ENCODE measurements around the gene ZNF236. TPM values are rescaled to one million over a fixed set of nuclear protein-coding genes. Genes with fewer than 3 reads are reported as not detected.

Gene ZNF236
- polyA plus RNA-seq, 3 donors = 1.7 to 6.5 (median 2.4) TPM

- DNase-seq = no peak
- Histone ChIP-seq H3K36me3 (replicated peaks in 1 of 2; ENCODE audit: control insufficient read depth in 1 of 2, insufficient read depth in 2 of 2, low read length in 2 of 2) (no peaks in the 10 kb centered on the region), H3K9me3 (replicated peaks in 1 of 2; ENCODE audit: control insufficient read depth in 1 of 2, insufficient read depth in 1 of 2, low read length in 2 of 2) (no peaks in the 10 kb centered on the region), H4K20me1 (ENCODE audit: insufficient read depth, low read length) (no peaks in the 10 kb centered on the region), H3K4me2 (replicated peaks; ENCODE audit: extremely low read depth, low read length, poor library complexity, severe bottlenecking) (no peak overlapping the region), H3K9ac (ENCODE audit: insufficient read depth, low read length, poor library complexity, severe bottlenecking) (no peak overlapping the region), H3K4me3 (replicated peaks in 1 of 3; ENCODE audit: low read depth in 2 of 3, low read length in 3 of 3) (no peak overlapping the region), H3K79me2 (ENCODE audit: insufficient read depth, low read length) (peaks cover 9% of the 10 kb centered on the region), H3K27ac (ENCODE audit: low read depth in 1 of 2, low read length in 2 of 2) (no peak overlapping the region), H2AFZ (ENCODE audit: insufficient read depth, low read depth, low read length, poor library complexity, severe bottlenecking) (no peak overlapping the region), H3K4me1 (ENCODE audit: control insufficient read depth in 1 of 2, insufficient read depth in 2 of 2, low read length in 2 of 2) (peaks cover 31 to 37% of the 10 kb centered on the region in 2 donors), H3K27me3 (ENCODE audit: control insufficient read depth in 2 of 2, insufficient read depth in 2 of 2, low read length in 2 of 2) (no peaks in the 10 kb centered on the region)
- H3K27me3 Mint-ChIP-seq (ENCODE audit: low read depth in 3 of 3) = no peaks in the 10 kb centered on the region
- H3K4me3 Mint-ChIP-seq = no peak overlapping the region
- H3K27ac Mint-ChIP-seq = peak overlapping the region in 1 of 7 donors; percentile 57
- no peaks in the 10 kb centered on the region for H3K9me3 Mint-ChIP-seq
- TF ChIP-seq CTCF (IDR thresholded peaks at IDR 0.05) = no peak
- peaks cover 33% of the 10 kb centered on the region for H3K4me1 Mint-ChIP-seq
- 91% methylated on average over 15 of the region's 19 CpGs for WGBS (ENCODE audit: insufficient coverage)
- H3K36me3 Mint-ChIP-seq = peaks cover 0 to 3% of the 10 kb centered on the region in 2 donors
- intact Hi-C loops (cut with micrococcal nuclease) = loop anchor here (5.0 to 10.0 kb wide), 3 partner anchors 104 to 211 kb away; no protein-coding TSS in a partner anchor
Measured at GRCh38 chr18:77001041-77001440, 178.7 kb downstream of the ZNF236 start.

GRCh38 chr18:77001979-77002378 is 179.6 kb downstream of the ZNF236 start:
- no peak overlapping the region for H3K27ac Mint-ChIP-seq
- Histone ChIP-seq H2AFZ (ENCODE audit: insufficient read depth, low read depth, low read length, poor library complexity, severe bottlenecking) (no peak overlapping the region), H3K9ac (ENCODE audit: insufficient read depth, low read length, poor library complexity, severe bottlenecking) (no peak overlapping the region)

More at GRCh38 chr18:77001979-77002378, 179.6 kb downstream of the ZNF236 start:
- intact Hi-C loops (cut with micrococcal nuclease) = loop anchor here (2.0 to 10.0 kb wide), 4 partner anchors 55 to 210 kb away; no protein-coding TSS in a partner anchor
- 93% methylated on average over 5 of the region's 7 CpGs for WGBS (ENCODE audit: insufficient coverage)
- Histone ChIP-seq H3K4me1 (ENCODE audit: control insufficient read depth in 1 of 2, insufficient read depth in 2 of 2, low read length in 2 of 2) (peaks cover 40 to 46% of the 10 kb centered on the region in 2 donors), H3K4me2 (replicated peaks; ENCODE audit: extremely low read depth, low read length, poor library complexity, severe bottlenecking) (no peak overlapping the region), H3K27me3 (ENCODE audit: control insufficient read depth in 2 of 2, insufficient read depth in 2 of 2, low read length in 2 of 2) (no peaks in the 10 kb centered on the region), H3K36me3 (replicated peaks in 1 of 2; ENCODE audit: control insufficient read depth in 1 of 2, insufficient read depth in 2 of 2, low read length in 2 of 2) (no peaks in the 10 kb centered on the region), H4K20me1 (ENCODE audit: insufficient read depth, low read length) (no peaks in the 10 kb centered on the region), H3K79me2 (ENCODE audit: insufficient read depth, low read length) (peaks cover 11% of the 10 kb centered on the region), H3K27ac (ENCODE audit: low read depth in 1 of 2, low read length in 2 of 2) (no peak overlapping the region), H3K9me3 (replicated peaks in 1 of 2; ENCODE audit: control insufficient read depth in 1 of 2, insufficient read depth in 1 of 2, low read length in 2 of 2) (no peaks in the 10 kb centered on the region), H3K4me3 (replicated peaks in 1 of 3; ENCODE audit: low read depth in 2 of 3, low read length in 3 of 3) (no peak overlapping the region)
- H3K9me3 Mint-ChIP-seq = no peaks in the 10 kb centered on the region
- no peak for TF ChIP-seq CTCF (IDR thresholded peaks at IDR 0.05)
- peaks cover 0 to 3% of the 10 kb centered on the region in 2 donors for H3K36me3 Mint-ChIP-seq
- H3K4me1 Mint-ChIP-seq = peaks cover 42% of the 10 kb centered on the region
- DNase-seq = no peak
- no peak overlapping the region for H3K4me3 Mint-ChIP-seq
- H3K27me3 Mint-ChIP-seq (ENCODE audit: low read depth in 3 of 3) = no peaks in the 10 kb centered on the region
